Activated CD4-positive, alpha-beta T cell treated with anti-CD3 and anti-CD28 coated beads, Interleukin-2, amount 50 U/mL, for 48 hours (primary cell): ENCODE results near the gene SGMS1.
A peak's percentile ranks its signal among the peaks of the same experiment; 100 is the strongest.
"Not testable (repeated sequence)": the region's sequence is repeated elsewhere in the genome, so short reads cannot be mapped to it uniquely, and the experiment has no call there.

ENCODE experiments used
- DNase-seq, 2 experiments: peaks; one replicate each; pipeline ENCODE4 v3.0.0-alpha.2; 2020

SGMS1 gene

DNA sequence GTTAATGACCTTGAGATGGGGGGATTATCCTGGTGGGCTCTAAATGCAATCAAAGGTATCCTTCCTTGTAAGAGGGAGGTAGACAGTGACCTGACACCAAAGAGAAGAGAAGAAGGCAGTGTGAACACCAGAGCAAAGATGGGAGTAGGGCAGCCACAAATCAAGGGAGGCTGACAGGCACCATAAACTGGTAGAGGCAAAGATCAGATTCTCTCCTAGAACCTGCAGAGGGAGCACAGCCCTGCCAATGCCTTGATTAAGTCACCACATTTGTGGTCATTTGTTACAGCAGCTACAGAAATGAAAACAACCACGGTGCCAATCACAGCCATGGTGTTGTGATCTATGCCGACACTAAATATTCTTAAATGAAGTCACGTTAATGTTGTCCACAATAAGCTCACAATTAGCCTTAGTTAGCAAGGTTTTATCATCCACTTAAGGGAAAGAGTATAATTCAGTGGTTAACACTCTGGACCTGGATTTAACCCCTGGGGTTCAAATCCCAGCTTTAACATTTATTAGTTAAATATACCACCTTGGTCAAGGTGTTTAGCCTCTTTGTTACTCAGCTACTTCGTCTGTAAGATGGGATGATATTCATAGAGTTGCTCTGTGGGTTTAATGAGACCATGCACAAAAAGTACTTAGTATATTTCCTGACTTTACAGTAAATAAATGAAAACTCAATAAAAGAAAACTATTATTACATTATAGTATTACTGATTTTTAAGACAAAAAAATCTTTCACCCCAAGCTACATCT lies 70.8 kb downstream of the SGMS1 start:
- DNase-seq: peak in 1 of 2 experiments; percentile 21

DNA sequence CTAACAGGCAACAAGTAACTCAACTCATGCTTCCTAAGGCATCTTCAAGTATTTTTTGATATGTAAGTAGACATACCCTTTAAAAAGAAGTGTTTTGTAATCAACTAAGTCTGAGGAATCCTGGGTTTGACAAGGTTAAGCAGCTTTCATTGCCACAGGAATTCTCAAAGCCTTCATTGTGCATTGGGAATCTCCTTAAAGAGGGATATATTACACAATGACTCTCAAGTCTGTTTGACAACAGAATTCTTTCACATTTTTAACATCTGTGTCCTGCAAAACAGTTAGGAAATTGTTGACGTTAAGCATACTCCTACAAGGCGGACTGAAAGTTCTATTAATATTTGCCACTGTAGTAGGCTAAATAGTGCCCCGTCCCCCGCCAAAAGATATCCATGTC lies 71.4 kb downstream of the SGMS1 start:
- DNase-seq: no peak

DNA sequence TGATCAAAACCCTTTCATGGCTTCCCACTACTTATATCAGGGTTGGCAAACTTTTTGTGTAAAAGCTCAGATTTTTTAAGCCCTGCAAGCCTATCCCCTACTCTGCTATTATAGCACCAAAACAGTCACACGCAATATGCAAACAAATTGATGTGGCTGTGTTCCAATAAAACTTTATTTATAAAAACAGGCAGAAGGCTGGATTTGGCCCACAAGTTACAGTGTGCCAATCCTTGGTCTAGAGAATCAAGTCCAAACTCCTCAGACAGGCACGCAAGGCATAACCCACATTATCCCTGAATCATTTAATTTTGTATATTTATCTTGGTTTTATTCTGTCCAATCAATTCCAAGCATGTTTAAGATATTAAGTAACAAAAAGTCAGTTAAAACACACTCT lies 71.9 kb downstream of the SGMS1 start:
- DNase-seq: no peak

DNA sequence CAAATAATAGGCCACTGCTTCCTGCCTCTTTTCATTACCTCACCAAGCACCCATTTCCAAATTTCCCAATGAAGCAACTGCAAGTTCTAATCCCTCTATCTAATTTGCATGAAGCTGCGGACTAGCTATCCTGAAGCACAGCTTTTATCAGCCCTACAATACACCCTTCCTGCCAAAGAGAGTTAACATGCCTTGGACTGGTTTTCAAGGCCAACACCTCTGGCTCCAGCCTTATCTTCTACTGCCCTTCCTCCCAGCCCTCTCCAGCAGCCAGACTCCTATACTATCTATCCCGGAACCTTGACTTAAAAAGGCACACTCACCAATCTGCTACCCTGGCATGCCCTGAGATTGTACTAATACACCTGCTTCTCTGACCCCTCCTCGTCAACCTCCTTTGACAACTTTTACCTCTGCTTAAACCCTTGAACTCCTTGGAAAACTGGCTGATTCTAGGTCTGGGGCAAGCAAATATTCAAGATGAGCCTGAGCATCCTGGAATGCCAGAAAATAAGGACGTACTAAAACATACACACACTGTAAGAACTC lies 73.4 kb downstream of the SGMS1 start:
- DNase-seq: no peak

DNA sequence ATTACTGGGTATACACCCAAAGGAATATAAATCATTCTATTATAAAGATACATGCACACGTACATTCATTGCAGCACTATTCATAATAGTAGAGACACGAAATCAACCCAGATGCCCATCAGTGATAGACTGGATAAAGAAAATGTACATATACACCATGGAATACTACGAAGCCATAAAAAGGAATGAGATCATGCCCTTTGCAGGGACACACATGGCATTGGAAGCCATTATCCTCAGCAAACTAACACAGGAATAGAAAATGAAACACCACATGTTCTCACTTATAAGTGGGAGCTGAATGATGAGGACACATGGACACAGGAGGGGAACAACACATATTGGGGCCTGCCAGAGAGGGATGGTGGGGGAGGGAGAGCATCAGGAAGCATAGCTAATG lies 74.6 kb downstream of the SGMS1 start:
- not testable (repeated sequence) for DNase-seq

DNA sequence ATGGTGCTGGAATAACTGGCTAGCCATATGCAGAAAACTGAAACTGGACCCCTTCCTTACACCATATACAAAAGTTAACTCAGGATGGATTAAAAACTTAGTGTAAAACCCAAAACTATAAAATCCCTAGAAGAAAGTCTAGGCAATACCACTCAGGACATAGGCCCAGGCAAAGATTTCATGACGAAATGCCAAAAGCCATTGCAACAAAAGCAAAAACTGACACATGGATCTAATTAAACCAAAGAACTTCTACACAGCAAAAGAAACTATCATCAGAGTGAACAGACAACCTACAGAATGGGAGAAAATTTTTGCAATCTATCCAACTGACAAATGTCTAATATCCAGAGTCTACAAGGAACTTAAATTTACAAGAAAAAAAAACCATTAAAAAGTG lies 75.3 kb downstream of the SGMS1 start:
- DNase-seq: not testable (repeated sequence)

DNA sequence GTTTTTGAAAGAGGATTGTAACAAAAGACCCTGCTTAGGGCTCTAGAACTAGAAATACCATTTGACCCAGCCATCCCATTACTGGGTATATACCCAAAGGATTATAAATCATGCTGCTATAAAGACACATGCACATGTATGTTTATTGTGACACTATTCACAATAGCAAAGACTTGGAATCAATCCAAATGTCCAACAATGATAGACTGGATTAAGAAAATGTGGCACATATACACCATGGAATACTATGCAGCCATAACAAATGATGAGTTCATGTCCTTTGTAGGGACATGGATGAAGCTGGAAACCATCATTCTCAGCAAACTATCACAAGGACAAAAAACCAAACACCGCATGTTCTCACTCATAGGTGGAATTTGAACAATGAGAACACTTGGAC lies 77.5 kb downstream of the SGMS1 start:
- not testable (repeated sequence) for DNase-seq

DNA sequence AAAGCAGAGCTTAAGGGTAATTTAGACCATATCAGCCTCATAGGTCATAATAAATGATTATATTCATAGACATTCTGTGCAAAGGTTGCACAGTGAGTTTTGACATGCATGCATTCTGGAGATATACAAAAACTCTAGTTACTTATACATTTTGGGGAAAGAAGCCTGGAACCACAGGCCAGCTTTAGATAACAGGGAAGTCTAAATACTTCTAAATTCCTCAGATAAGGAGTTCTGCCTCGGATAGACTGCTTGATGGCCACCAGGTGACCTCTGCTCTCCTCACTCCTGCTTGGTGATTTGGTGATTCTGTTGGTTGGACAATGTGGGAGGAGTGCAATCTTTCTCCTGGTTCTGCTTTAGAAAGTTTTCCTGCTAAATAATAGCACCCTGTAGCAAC lies 77.9 kb downstream of the SGMS1 start:
- no peak for DNase-seq

DNA sequence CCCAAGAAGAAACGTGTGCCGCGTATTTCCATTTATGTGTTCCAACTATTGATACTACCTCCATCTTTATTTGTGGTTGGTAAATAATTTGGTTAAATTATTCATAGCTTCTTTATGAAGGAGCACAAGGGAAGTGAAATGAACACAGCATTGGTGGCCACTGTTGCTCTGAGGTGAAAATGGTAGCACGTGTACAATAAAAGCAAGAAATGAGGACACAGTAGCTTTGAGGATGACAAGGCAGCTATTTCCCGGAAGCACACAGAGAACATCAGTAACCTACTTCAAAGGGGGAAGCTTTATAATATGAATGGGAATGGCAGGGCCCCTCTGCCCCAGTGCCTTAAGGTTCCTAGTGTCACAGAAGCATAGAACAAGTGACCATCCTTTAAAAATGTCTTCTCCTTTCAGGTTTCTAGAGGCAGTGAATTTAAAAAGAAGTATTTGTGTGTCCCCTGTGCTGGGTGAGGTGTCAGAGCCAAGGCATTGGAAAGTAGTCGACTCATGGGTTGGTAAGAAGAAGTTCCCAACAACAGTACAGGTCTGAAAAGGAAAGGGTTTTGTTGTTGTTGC lies 78.8 kb downstream of the SGMS1 start:
- DNase-seq: no peak

DNA sequence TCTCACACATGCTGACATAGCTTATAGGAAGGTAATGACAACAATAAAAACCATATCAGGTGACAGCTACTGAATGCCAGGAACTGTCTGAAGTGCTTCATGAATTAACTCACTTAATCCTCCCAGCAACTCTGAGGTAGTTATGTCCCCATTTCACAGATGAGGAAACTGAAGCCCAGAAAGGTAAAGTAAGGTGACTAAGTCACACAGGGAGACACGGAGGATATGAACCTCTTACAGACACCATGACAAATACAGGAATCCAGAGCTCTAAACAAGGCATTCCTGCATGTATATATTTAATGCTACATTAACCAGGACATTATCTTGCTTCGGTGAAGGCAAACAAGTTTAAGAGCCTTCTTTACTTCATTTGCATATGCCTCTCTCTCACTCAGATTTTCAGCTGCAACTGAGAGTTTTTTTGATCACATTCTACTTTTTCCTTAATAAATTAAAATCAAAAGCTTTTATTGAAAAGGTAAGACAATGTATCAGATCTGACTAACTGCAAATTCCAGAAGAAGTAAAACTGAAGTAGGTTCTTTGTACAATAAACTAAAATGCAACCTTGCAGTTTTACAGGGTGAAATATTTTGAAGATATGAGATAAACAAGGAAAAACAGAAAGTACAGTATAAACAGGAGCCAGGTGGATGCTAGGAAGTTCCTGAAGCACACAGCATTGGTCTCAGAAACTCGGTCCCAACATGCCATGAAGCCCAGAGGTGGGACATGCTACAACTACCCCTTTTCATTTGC lies 79.5 kb downstream of the SGMS1 start:
- no peak for DNase-seq

DNA sequence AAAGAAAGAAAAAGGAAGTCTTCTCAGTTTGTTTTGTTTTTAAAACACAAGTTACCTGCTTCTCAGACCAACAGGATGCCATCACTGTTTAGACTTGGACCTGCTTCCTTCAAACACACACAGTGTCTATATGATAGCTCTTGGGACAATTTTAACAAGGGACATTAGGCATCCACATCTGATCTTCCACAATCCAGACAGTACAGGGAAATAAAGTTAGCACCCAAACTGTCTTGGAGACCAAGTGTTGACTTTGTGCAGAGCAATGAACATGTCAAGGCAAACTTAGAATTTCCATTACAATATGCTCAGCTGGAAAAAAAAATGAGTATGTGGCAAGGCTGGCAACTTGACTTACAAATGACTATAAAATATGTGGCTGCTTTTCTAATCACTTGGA lies 80.9 kb downstream of the SGMS1 start:
- DNase-seq: no peak

DNA sequence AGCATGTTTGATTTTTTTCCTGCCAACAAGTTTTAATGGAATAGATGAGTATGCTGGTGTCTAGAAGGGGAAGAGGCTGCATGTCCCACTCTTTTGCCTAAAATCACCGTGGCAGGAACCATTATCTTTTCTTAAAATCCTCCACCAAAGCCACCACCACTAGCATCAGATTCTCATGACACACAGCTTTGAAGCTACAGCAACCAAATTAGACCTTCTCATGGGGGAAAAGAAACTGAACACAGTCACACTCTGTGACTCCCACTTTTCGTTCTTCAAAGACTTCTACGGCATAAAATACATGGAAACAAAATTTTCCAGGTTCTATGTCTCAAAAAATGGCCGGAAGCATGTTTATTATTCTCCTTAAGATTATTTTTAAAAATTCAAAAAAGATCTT lies 81.8 kb downstream of the SGMS1 start:
- DNase-seq: no peak

DNA sequence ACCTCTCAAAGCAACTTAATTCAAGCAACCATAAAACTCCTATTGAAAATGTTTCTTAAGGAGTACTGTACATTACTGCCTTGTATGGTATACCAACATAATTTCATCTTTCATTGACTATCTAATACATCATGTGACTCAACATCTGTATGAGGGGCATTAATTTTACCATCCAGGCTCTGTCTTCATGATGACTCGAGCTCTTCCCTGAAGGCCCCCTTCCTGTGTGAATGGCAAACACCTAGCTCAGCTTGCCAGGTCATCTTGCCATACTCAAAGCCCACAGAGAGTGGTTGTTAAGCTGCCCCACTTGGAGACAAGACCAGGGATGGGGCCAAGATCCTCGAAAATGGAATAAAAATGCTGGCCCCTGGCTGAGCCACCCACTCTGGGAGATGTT lies 82.4 kb downstream of the SGMS1 start:
- peak in 1 of 2 experiments; percentile 6 for DNase-seq

DNA sequence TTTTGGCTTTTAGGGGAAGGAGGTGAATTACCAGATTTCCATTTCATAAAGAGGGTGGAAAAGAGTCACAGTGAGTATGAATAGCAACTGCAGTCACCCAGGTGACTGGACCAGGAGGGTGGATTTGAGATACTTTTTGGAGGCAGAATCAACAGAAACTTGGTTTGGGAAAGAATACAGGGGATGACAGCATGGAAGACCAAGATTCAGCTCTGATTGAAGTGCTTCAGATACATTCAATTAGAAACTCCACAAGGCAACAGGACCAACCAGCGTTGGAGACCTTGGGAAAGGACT lies 83.0 kb downstream of the SGMS1 start:
- peak in 1 of 2 experiments; percentile 8 for DNase-seq

DNA sequence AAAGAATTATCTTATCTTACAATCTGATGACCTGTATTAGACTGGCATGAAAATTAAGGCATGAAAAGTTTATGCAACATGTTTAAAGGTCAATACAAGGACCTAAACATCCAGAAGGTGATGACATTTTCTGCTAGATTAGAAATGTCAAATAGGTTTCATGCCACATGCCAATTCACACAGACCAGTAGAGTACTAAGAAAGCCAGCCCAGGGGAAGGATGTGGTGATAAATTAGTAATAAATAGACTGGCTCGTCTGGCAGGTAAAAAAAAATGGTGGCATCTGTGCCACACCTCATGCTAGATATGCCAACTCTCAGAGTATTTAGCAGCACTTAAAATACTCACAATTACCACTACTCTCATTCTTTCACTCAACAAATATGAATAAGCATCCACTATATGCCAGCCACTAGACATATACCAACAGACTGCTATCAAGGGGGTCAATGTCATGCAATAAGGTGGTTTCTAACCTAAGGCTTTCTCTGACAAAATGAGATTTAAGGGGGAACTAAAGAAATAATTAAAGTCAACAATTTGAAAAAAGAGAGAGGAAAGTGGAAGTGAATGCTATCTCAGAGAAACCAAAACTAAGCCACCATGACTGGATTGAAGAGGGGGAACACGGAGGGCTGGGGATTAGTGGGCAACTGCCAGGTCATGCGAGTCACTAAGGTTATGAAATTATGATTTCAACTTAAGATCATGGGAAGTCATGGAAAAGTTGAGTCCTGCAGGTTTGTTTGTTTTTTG lies 83.5 kb downstream of the SGMS1 start:
- peak; percentile 30 to 58 for DNase-seq

DNA sequence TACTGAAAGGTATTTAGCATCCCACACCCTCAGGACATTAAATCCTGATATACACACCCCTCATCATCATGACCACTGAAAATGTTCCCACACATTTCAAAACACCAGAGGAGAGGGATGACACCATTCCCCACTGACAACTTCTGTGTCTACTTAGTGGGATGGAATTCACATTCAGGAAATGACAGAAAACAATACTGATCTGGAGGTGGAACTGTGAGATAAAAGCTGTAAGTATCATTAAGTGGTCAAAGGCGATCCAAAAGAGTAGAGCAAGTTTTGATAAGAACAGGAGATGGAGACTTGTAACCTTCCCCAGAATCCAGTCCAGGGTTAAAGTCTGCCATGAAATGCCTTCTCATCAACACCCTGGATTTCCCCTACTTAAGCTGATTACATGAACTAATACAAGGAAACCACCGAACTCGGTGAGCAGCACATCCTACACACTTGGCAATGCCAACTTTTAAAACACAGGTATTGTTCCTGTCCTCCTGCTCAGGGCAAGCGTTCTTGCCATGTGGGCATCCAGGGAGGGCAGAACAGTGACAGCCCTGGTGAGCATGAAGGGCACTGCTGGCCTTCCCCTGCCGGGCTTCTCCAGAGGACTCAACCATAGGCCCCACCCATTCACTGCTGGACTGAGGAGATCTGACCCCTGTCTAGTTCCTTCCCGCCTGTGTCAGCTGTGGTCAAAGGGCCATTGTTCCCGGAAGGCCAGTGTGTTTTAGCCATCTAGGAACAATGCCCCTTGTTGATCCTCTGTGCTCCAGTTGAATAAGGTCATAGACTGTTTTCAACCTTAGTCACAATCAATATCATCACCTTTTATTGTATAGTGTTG lies 85.0 kb downstream of the SGMS1 start:
- DNase-seq: peak; percentile 20 to 43

DNA sequence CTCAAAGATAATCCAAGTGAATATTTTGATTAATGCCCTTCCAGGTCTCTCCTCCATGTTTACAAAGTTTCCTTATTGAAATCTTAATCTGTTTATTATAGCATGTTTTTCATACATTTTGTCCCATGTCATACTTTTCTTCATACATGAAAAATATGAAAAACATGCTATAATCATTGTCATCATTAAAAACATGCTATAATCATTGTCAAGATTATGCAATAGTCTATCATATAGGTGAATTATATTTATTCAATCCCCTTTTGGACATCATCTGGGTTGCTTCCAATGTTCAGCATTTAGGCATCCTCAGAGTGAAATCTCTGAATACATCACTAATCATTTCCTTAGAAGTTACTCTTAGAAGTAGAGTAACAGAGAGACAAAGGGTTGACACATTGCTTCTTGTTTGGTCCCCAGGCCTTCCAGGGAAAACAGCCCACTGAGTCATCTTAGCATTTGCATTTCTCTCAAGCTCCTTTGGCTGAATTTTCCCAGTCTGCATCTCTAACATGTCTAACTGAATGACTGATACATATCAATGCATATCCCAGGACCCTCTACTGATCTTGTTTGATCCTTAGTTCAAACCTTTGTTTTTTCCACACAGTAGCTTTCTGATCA lies 87.0 kb downstream of the SGMS1 start:
- peak in 1 of 2 experiments; percentile 39 for DNase-seq

DNA sequence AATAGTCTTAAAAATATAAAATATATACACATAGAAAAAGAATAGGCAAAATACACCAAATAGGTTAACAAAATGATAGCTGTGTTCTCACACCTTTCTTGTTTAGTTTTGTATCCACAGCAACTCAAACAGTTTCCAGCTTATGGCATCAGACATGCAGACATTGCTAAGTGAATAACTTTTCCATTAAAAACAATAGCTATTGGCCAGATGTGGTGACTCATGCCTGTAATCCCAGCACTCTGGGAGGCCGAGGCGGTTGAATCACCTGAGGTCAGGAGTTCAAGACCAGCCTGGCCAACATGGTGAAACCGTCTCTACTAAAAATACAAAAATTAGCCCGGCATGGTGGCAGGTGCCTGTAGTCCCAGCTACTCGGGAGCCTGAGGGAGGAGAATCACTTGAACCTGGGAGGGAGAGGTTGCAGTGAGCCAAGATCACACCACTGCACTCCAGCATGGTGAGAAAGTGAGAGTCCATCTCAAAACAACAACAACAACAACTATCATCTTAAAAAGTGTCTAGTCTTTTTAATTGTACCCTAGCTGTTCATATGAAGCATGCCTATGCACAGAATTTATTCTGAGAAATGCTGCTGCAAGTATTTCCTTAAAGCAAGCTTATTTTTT lies 88.9 kb downstream of the SGMS1 start:
- DNase-seq: not testable (repeated sequence)

DNA sequence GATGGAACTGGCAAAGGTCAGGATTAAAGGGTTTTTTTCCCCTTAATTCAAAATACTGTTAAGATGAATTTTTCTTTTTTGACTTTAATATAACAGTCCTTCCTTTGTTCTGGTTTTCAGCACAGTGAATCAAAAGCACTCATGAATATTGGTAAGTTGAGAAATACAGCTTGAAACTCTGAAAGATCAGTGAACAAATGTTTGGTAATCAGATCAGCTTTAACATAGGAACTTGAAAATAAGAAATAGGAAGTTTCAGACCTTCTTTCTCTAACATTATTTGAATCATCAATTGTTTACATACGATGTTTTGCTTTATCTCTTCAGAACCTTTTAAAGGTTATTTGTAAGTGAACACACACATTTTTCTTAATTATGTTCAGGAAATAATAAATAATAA lies 90.5 kb downstream of the SGMS1 start:
- DNase-seq: no peak

DNA sequence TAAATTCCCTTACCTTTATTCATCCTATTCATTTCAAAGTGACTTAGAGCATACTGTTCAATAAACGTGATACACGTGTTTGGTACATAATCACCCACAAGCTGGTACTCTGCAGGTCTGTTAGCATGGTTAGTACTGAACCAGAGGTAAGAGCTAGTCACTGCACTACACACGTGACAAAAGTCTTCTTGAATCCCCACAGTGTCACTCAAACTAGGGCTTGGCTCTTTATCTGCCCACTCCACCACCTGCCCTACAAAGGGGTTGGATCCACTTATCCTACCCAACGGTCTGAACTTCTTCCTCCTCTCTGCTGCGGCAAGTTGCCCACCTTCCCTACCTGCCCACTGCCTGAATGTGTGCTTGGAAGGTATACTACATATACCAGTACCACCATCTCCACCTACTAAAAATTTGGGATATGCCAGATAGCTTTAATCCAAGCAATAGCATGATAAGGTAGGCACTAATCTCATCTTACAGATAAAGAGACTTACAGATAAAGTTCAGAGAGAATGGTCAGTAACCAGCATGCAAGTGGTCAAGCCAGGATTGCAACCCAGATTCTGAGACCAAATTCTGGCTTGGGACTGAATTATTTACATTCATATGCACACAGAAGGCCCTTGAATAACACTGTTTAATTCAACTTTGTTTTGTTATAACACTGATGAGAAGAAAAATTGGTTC lies 92.2 kb downstream of the SGMS1 start:
- DNase-seq: no peak

DNA sequence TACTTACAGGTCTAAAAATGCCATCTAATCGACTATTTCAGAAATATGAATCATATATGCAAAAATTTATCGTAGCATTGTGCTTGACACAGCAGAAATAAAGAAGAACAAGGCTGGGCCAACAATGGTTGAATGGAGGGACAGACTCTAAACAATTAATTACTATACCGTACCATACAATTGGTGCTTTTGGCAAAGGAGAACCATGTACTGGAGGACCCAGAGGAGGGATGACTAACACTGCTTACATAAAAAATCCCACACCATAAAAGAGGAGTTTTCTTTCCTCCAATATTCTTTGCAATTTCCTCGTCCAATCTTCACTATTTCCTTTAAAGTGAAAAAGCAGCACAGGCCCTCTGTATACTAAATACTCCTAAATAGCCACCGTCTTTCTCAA lies 94.1 kb downstream of the SGMS1 start:
- no peak for DNase-seq
